ENCODE data around the gene STK39. TPM values are rescaled to one million over a fixed set of nuclear protein-coding genes. Genes with fewer than 3 reads are reported as not detected.

STK39 gene
- total RNA-seq, 1 donor from 2014 or later: 45.9 TPM

GRCh38 chr2:167937403-167937802 lies 310.0 kb downstream of the STK39 start:
- no peak for DNase-seq (ENCODE audit: low read depth)

GRCh38 chr2:167935803-167936110 lies 311.6 kb downstream of the STK39 start:
- no peak for DNase-seq (ENCODE audit: low read depth)

GRCh38 chr2:167933097-167933814 lies 314.1 kb downstream of the STK39 start:
- no peak for DNase-seq (ENCODE audit: low read depth)

- no peak for DNase-seq (ENCODE audit: low read depth)
Measured at GRCh38 chr2:167932123-167932693, 315.2 kb downstream of the STK39 start.

GRCh38 chr2:167929484-167929883 lies 317.9 kb downstream of the STK39 start:
- DNase-seq (ENCODE audit: low read depth): peak; percentile 77

GRCh38 chr2:167928434-167928833 lies 319.0 kb downstream of the STK39 start:
- no peak for DNase-seq (ENCODE audit: low read depth)

- no peak for DNase-seq (ENCODE audit: low read depth)
Measured at GRCh38 chr2:167925758-167926157, 321.6 kb downstream of the STK39 start.

GRCh38 chr2:167924556-167924955 lies 322.8 kb downstream of the STK39 start:
- DNase-seq (ENCODE audit: low read depth): peak; percentile 79

GRCh38 chr2:167916756-167917155 lies 330.6 kb downstream of the STK39 start:
- DNase-seq (ENCODE audit: low read depth): no peak

GRCh38 chr2:167914969-167915368 lies 332.4 kb downstream of the STK39 start:
- DNase-seq (ENCODE audit: low read depth): no peak

GRCh38 chr2:167908786-167909185 lies 338.6 kb downstream of the STK39 start:
- no peak for DNase-seq (ENCODE audit: low read depth)

GRCh38 chr2:167905668-167906067 lies 341.7 kb downstream of the STK39 start:
- DNase-seq (ENCODE audit: low read depth): no peak

Other genes starting within 250 kb of the STK39 start
- gene CERS6, start 208.7 kb upstream of the STK39 start, total RNA-seq: 38.0 and 53.4 TPM in 2 replicates